HFFc6 (cell line): ENCODE measurements around the gene TIGAR. TPM values are rescaled to one million over a fixed set of nuclear protein-coding genes. Genes with fewer than 3 reads are reported as not detected.

ENCODE experiments used
- DNase-seq: peaks from one replicate; pipeline ENCODE4 v3.0.0-alpha.2; 2018
- H3K27ac Mint-ChIP-seq: 2 replicates; pipeline ENCODE4 v1.8.0; 2020; ENCODE audit warnings: mild to moderate bottlenecking, mixed read lengths
- H3K27me3 Mint-ChIP-seq: 2 replicates; pipeline ENCODE4 v1.8.0; 2021; ENCODE audit warnings: mild to moderate bottlenecking, moderate library complexity, mixed read lengths; ENCODE audit not compliant: insufficient read depth
- H3K36me3 Mint-ChIP-seq: 2 replicates; pipeline ENCODE4 v1.8.0; 2021; ENCODE audit warnings: low read depth, mixed read lengths
- H3K4me1 Mint-ChIP-seq: 2 replicates; pipeline ENCODE4 v1.8.0; 2020; ENCODE audit warnings: low read depth, mixed read lengths
- H3K4me3 Mint-ChIP-seq: 2 replicates; pipeline ENCODE4 v1.8.0; 2020; ENCODE audit warnings: mild to moderate bottlenecking, moderate library complexity, mixed read lengths
- H3K9me3 Mint-ChIP-seq: 2 replicates; pipeline ENCODE4 v1.8.0; 2020; ENCODE audit warnings: mild to moderate bottlenecking, mixed read lengths
- total RNA-seq, 6 experiments: library from RNA; stranded (reverse); fragmentation: NEBNext Ultra II Directional; extraction: Animal tissue kit (Norgen Biotek cat#: 25700); gene quantifications; 2 replicates in 1 of 6; 3 replicates in 5 of 6; pipeline ENCODE4 v1.2.3, GENCODE V29; 2021
- TF ChIP-seq, protein P1 (sequence below): fragments of 200-600 bp; sonication (generic); IDR thresholded peaks from 2 replicates; pipeline ENCODE4 v1.5.0; 2021; ENCODE audit warnings: antibody characterized with exemption, mild to moderate bottlenecking

Gene TIGAR
- total RNA-seq, 6 experiments from 2014 or later: 29.9 to 51.8 (median 41.8) TPM

GRCh38 chr12:4330203-4330602 lies 9.2 kb downstream of the TIGAR start:
- TF ChIP-seq, protein P1, sequence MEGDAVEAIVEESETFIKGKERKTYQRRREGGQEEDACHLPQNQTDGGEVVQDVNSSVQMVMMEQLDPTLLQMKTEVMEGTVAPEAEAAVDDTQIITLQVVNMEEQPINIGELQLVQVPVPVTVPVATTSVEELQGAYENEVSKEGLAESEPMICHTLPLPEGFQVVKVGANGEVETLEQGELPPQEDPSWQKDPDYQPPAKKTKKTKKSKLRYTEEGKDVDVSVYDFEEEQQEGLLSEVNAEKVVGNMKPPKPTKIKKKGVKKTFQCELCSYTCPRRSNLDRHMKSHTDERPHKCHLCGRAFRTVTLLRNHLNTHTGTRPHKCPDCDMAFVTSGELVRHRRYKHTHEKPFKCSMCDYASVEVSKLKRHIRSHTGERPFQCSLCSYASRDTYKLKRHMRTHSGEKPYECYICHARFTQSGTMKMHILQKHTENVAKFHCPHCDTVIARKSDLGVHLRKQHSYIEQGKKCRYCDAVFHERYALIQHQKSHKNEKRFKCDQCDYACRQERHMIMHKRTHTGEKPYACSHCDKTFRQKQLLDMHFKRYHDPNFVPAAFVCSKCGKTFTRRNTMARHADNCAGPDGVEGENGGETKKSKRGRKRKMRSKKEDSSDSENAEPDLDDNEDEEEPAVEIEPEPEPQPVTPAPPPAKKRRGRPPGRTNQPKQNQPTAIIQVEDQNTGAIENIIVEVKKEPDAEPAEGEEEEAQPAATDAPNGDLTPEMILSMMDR: no peak
- H3K27ac Mint-ChIP-seq: peak overlapping the region; percentile 19; the same call in 1 of the 2 replicates
- peaks cover 27% of the 10 kb centered on the region for H3K36me3 Mint-ChIP-seq
- no peaks in the 10 kb centered on the region for H3K9me3 Mint-ChIP-seq
- H3K4me1 Mint-ChIP-seq: peaks cover 26% of the 10 kb centered on the region
- H3K27me3 Mint-ChIP-seq: no peaks in the 10 kb centered on the region; the same call in 1 of the 2 replicates
- no peak for DNase-seq
- no peak overlapping the region for H3K4me3 Mint-ChIP-seq

- H3K4me1 Mint-ChIP-seq: peaks cover 26% of the 10 kb centered on the region
- H3K27ac Mint-ChIP-seq: no peak overlapping the region
- no peak overlapping the region for H3K4me3 Mint-ChIP-seq
- peaks cover 33% of the 10 kb centered on the region for H3K36me3 Mint-ChIP-seq
- TF ChIP-seq, protein P1: no peak
- H3K27me3 Mint-ChIP-seq: no peaks in the 10 kb centered on the region; the same call in 1 of the 2 replicates
- no peaks in the 10 kb centered on the region for H3K9me3 Mint-ChIP-seq
- DNase-seq: no peak
Measured at GRCh38 chr12:4331221-4331620, 10.2 kb downstream of the TIGAR start.

DNA sequence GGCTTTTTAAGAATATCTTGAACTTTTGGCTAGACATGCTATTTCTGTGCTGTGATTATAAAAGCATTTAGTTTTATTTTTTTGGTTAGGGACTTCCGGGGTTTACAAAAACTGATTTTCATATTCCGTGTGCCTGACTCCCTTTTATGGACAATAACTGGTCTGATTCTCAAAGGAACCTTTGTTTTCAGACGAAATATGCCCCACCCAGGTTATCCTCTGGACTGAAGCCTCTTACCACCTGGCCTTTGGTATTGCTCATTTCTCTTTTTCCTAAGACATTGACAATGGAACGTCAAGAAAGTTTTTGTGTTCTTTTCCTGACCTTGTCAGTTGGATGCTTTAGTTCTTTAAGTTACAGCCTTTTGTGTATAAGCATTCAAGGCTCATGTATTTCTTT lies 10.8 kb downstream of the TIGAR start:
- TF ChIP-seq, protein P1: no peak
- Mint-ChIP-seq H3K27ac (no peak overlapping the region), H3K36me3 (peaks cover 39% of the 10 kb centered on the region), H3K27me3 (no peaks in the 10 kb centered on the region; the same call in 1 of the 2 replicates), H3K4me1 (peaks cover 23% of the 10 kb centered on the region), H3K9me3 (no peaks in the 10 kb centered on the region), H3K4me3 (no peak overlapping the region)
- no peak for DNase-seq

GRCh38 chr12:4346931-4347330 lies 25.9 kb downstream of the TIGAR start:
- Mint-ChIP-seq H3K27ac (no peak overlapping the region), H3K9me3 (peaks cover 14% of the 10 kb centered on the region), H3K27me3 (peaks cover 2% of the 10 kb centered on the region; the same call in 1 of the 2 replicates), H3K4me3 (no peak overlapping the region), H3K4me1 (no peaks in the 10 kb centered on the region), H3K36me3 (peaks cover 69% of the 10 kb centered on the region)
- DNase-seq: no peak
- TF ChIP-seq, protein P1: no peak

DNA sequence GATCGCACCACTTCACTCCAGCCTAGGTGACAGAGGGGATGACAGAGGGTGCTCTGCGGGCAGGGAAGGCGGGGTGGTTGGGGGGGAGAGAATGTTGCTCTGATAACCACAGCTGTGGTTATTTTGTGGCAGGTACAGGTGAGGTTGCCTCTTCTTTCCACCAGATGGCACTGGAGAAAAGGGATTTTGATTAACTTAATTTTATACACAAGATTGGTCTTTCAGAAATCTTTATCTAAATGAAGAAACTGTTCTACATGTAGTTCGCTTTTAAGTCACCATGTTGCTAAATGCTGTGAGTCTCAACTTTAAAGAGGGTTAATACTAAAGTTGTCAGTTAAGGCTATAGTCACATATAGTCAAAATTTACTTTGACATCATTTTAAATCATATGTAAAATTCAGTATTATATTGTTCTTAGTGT lies 32.8 kb downstream of the TIGAR start:
- Mint-ChIP-seq H3K4me1 (no peaks in the 10 kb centered on the region), H3K27ac (no peak overlapping the region), H3K9me3 (no peaks in the 10 kb centered on the region), H3K4me3 (no peak overlapping the region), H3K36me3 (peaks cover 28% of the 10 kb centered on the region), H3K27me3 (peaks cover 3% of the 10 kb centered on the region; the same call in 1 of the 2 replicates)
- no peak for DNase-seq
- TF ChIP-seq, protein P1: peak; percentile 71
